Left hindlimb (tissue), 1 donor: ENCODE results near the gene ARHGDIA.
"Not testable (repeated sequence)": the region's sequence is repeated elsewhere in the genome, so short reads cannot be mapped to it uniquely, and the experiment has no call there.

Source experiments
- DNase-seq: peaks from one replicate; pipeline ENCODE4 v3.0.0-alpha.2; 2018

The ARHGDIA gene

DNA sequence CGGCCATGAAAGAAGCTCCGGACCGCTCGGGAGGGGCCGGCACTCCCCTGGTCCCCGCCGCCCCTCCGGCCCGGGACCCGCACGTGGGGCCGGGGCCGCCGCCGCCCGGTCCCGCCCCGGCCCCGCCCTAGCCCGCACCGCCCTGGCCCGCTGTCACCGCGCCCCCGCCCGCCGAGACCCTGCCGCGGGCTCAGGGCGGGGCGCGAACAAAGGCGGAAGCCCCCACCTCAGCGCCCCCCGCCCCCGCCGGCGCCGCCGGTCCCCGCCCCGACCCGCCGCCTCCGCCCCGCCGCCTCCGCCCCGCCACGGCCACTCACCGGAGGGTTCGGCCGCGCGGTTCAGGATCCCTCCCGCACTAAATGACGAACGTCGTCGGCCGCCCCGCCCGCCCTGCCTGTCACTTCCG is at the start of gene ARHGDIA:
Gene ARHGDIA (minus strand): TSS at position 357 of the 406 bp plus-strand sequence. CDS start 1,407 bp downstream, outside the sequence.
- no peak for DNase-seq

GRCh38 chr17:81918832-81919545 is 47.9 kb upstream of the ARHGDIA start:
- DNase-seq, result no peak

- not testable (repeated sequence) for DNase-seq
Observed at GRCh38 chr17:81918333-81918669, 47.2 kb upstream of the ARHGDIA start.

GRCh38 chr17:81917565-81918332 is 46.6 kb upstream of the ARHGDIA start, which contains the start of gene SIRT7:
TSS of gene SIRT7 (minus strand) at chr17:81918176. CDS start at chr17:81918131, 45 bp downstream.
- peak; percentile 89 for DNase-seq

DNA sequence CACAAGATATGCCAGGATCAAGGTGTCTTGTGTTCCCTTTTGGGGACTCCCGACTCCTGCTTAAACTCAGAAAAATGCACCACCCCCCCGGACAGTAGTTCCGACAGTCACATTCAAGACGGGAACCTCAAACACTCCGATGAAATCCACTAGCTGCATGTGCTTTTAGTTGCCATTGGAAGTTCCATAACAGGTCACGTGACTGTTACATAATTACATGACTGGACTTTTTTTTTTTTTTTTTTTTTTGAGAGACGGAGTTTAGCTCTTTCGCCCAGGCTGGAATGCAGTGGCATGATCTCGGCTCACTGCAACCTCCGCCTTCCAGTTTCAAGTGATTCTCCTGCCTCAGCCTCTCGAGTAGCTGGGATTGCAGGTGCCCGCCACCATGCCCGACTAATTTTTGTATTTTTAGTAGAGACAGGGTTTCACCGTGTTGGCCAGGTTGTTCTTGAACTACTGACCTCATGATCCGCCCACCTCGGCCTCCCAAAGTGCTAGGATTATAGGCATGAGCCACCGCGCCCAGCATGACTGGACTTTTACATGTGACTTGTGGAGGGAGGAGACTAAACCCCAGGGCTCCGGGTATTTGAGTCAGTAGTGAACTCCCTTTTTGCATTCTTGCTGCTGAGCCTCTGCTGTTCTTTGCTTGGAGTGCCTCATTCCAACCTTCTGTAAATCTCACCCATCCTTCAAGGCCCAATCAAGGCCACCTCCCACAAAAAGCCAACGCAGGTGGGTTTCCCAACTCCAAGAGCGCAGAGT is 45.3 kb upstream of the ARHGDIA start:
- DNase-seq, result no peak

DNA sequence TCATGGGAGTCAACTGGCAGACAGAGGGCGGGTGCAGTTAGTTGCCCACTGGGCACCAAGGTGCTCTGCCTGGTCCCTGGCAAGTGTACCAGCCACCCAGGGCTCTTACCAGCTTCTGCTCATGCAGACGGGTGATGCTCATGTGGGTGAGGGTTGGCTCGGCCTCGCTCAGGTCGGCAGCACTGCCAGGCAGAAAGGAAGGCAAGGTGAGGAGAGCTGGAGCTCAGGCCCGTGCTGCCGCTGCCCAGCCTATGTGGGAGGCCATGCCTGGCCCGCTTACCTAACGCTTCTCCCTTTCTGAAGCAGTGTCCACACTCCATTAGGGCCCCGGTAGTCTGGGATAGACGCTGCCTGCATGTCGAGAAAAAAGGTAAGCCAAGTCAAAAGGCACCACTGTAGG is 44.2 kb upstream of the ARHGDIA start:
- no peak for DNase-seq

DNA sequence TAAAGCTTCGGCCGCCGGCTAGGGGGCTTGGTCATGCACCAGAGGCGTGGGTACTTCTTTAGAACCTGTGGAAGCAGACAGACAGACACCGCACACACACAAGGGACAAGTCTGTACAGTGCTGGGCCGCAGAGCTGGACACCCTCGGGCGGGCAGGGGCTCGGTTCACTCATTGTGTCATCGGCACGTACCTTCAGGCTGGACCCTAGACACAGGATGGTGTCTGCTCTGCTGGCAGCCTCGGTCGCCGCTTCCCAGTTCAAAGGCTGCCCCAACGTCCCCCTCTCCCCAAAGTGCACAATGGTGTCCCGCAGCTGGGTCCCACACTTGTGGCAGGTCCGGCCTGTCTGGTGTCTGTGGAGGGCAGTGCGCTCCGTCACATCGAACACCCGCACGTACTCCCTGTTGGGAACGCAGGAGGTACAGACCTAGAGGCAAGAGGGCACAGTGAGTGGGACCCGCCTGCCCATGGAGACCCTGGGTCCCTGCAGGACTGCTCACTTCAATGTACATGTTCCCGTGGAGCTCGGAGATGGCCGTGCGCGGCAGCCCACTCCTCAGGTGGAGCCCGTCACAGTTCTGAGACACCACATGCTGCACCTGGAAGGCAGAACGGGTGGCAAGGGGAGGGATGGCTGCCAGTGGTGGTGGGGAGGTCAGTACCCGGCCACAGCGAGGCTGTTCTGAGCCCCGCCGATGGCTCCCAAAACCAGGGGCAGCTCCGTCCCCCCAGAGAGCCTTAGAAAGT is 43.1 kb upstream of the ARHGDIA start:
- DNase-seq, result no peak

DNA sequence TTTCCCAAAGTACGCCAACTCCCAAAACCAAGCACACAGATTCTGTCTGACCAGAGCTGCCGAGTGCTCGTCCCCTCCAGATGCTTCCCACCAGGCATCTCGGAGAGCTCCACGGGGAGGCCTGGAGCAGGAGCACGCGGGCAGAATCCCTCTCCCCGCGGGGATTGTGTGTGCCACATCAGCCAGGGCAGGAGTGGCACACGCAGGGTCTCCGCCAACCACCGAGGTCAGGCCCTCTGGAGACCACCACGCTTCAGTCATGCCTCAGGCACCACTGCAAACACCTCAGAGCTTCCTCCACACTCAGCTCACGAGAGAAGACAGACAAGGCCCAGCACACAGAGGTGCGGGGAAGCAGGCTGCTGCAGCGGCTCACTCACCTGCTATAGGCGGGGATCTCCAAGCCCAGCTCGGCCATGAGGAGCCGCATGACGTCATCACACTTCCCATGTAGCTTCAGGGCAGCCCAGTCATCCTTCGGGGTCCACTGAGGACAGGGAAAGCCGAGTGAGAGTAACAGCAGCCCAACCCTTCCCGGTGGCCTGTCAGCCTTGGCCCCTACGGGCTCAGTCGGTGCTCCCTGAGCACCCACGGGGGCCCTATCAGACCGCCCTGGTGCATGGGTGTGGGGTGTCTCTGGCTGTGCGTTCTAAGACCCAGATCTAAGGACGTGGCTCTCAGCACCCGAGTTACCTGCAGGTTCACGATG is 42.4 kb upstream of the ARHGDIA start:
- DNase-seq, result no peak

DNA sequence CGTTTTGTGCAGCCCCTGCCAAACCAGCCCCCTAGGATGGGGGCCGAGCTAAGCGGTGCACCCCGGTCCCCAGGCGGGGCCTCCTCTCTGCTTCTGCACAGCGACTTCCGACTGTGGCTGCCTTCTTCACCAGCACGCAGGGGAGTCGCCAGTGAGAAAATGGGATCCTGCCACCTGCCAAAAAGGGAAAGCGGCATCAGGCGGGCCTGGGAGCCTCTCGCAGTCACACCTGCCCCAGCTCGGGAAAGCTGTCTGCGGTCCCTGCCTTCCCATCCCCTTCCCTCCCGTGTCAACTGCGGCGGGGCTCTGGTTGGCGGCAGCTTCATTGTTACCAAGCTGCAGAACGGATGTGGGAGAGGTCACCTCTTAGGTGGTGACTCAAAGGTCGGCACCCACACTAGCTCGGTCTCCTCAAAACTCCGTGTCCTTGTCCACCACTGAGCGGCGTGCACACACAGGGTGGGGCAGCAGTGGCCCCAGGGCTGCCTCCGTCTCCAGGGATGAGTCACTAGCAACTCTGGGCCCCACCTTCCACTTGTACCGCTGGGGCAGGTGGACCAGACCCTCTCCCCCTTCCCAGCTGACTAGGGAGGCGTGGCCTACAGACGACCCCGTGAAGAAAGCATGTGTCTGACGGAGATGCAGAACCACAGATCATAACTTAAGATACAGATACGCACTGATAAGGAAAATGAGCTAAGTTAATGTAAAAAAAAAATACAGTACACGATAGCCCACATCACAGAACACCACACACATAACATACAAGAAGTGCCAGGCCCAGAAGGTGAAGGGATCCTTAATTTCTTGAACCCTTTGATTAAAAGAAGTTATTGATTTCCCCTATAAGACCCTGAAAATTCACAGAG is 41.5 kb upstream of the ARHGDIA start:
- DNase-seq, result no peak

DNA sequence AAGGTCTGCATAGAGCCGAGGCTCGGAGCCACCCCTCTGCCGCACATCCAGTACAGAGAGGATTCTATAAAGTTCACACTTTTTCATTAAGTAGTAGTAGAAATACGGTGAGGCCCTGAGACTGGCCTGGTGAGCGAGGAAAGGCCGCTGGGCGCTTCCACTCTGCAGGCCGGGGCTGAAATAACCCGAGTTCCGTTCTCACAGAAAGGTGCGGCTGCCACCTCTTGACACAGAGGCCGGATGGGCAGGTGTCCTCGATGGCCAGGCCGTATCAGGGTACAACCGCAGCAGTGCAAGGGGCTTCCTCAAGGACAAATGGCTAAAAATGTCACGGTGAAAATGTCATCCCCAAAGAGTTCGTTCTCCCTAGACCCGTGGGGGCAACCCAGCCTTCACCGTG is 40.8 kb upstream of the ARHGDIA start:
- DNase-seq, result no peak

DNA sequence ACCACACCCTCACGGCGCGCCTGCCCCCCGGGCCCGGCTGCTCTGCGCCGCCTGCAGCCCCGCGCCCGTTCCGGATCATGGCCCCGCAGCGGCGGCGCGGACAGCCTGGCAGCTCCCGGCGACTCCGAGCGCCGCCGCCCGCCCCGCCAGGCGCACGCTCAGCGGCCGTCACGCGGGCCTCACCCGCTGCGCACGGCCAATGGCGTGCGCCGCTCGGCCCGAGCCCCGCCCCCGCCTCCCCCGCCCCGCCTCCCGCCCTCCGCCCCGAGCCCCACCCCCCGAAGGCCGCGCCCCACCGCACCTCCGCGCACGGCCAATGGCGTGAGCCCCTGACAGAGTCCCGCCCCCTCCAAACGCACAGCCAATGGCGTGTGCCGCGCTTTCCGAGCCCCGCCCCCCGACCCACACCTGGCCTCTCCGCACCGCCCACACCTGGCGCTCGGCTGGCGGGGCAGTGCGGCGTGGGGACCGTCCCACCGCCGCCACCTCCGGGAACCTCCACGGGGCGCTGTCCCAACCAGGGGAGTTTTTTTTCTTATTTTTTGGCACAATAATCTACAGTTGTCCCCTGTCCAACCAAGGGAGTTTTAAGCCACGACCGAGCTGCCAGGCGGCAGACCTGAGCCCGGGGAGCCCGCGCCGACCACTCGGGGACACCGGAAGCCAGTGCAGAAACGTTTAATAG is 40.3 kb upstream of the ARHGDIA start, which contains the start of gene PCYT2:
Gene PCYT2 (minus strand): TSS at position 123 of the 685 bp plus-strand sequence. CDS start 44 bp downstream, at position 79.
- peak; percentile 93 for DNase-seq

GRCh38 chr17:81910840-81911276 is 39.7 kb upstream of the ARHGDIA start:
- no peak for DNase-seq

GRCh38 chr17:81909966-81910839 is 39.1 kb upstream of the ARHGDIA start:
- no peak for DNase-seq

DNA sequence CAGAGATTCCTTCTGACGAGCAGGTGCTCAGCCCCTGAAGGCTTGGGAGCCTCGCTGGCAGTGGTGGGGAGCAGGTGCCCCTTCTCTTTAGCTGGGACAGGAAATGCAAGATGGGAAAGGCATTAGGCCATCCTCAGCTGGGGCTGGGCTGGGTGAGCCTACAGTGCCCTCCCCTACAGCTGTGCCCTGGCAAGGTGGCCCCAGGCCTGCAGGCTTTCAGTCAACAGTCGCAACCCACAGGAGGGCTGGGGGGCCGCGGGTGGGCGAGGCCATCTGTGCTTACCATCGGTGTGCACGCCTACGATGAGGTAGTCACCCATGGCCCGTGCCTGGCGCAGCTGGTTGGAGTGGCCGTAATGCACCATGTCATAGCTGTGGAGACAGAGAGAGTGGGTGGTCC is 38.1 kb upstream of the ARHGDIA start:
- DNase-seq, result peak; percentile 39

- peak; percentile 31 for DNase-seq
Observed at GRCh38 chr17:81908793-81909192, 37.7 kb upstream of the ARHGDIA start.

DNA sequence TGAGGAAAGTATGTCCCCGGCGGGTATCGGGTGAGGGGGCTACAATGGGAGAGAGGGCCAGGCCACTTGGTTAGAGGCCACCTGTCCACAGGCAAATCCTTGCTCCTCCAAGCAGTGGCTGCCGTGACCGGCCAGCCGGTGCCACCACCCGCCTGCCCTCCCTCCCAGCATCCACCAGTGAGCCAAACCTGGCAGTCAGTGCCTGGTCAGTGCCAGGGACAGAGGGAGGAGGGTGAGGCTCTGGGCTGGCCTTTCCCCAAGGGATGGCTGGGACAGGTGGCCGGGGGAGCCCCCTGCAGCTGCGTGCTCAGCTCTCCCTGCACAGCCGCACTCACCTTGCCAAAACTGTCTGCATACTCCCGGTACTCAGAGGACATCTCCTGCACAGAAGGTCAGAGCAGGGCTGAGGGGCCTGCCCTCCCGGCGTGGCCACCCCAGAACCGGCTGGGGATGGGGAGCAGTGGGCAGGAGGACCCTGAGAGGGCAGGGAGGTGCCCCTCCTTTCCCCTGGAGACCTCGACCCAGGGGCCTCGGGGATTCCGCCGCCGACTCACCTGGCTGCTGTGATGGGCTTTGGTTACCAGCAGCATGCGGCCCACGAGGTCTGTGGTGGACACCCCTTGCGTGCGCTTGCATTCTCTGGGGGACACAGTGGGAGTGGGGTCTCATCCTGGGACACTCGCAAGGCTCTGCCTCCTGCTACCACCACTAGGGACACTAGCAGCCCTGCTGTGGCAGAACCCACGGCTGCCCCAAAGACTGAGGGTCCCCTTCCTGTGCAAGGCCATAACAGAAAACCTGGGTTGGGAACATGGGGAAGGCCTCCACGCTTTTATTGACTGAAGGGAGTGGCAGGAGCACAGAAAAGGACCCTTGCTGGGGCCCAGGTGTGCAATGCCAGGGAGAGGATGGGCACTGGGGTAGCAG is 36.3 kb upstream of the ARHGDIA start:
- peak; percentile 35 for DNase-seq

DNA sequence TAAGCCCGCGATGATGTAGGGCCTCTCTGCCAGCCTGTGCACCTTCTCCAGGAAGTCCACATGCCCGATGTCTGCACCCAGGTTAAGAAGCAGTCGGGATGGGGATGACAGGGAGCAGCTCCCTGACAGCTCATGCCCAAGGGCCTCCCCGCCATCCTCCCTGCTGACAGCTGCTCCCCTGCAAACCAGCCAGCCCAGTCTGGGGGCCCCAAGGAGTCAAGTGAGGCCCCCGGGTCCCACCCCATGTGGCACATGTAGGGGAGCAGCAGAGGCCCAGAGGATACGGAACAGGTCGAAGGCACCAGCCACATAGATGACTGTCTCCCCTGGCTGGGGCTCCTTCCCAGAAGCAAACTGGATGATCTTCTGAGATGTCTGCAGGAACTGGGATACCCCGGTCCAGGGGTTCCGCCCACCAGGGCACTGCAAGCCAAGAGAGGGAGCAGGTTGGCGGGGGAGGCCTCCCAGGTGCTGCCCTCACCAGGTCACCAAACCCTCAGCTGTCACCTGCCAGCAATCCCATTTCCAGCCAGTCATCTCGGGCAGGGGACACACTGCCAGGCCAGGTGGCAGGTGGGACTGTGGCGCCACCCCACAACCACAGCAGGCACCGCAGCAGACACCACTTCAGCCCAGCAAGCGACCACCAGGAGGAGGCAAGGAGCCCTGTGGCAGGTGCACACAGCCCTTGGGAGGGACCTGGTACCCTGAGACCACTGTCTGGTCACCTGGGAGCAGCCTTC is 35.5 kb upstream of the ARHGDIA start:
- DNase-seq, result no peak
